ENCODE data around the gene ZNF22. TPM values are rescaled to one million over a fixed set of nuclear protein-coding genes. Genes with fewer than 3 reads are reported as not detected.

Gene ZNF22
- total and polyA plus RNA-seq, 2 of the 8 experiments (the other 6 are each of a cell fraction or from before 2014, with no cell fraction given), result 18.2 to 45.2 TPM

DNA sequence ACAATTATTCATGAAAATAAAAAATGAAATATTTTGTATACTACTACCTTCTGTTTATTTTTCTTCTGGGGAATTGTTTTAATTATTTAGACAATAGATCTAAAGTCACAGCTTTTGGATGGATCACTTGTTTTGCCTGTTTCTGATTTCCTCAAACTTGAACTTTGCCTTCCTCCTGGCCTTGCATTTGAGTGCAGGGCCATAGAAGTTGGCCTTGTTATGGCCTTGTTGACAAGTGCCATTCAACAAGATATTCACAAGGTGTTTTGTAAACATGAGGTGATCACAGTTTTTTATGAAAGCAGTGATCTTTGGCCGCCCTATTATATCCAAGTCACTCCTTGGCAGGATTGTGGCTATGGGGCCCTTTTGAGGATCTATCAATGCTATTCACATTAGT is 4.6 kb downstream of the ZNF22 start:
- Histone ChIP-seq H3K18ac (ENCODE audit: extremely low read depth, low read length) (no peak overlapping the region), H4K91ac (replicated peaks; ENCODE audit: insufficient read length, low read length) (no peak overlapping the region), H4K8ac (ENCODE audit: extremely low read depth, insufficient read depth, low read length) (no peak overlapping the region), H2BK20ac (ENCODE audit: low read length) (no peak overlapping the region), H3K56ac (replicated peaks; ENCODE audit: insufficient read length, low read depth, low read length) (no peak overlapping the region), H3K79me1 (ENCODE audit: low read depth, low read length) (no peaks in the 10 kb centered on the region), H2AFZ (ENCODE audit: low read length) (no peak overlapping the region), H2BK15ac (ENCODE audit: low read length) (no peak overlapping the region), H3K79me2 (ENCODE audit: control insufficient read depth in 1 of 2, insufficient read depth in 2 of 2, low read length in 2 of 2) (peaks cover 0 to 20% of the 10 kb centered on the region in 2 experiments; a peak in 3 of 4 replicates), H3K14ac (ENCODE audit: insufficient read length) (no peak overlapping the region), H3K27ac (ENCODE audit: low read depth, low read length) (no peak overlapping the region), H3K4me1 (replicated peaks in 1 of 4; ENCODE audit: control insufficient read depth in 3 of 4, insufficient read depth in 4 of 4, low read length in 3 of 4) (peaks cover 0 to 3% (median under 1%) of the 10 kb centered on the region in 4 experiments; a peak in 4 of 7 replicates), H3K4me3 (ENCODE audit: extremely low read depth in 1 of 4, insufficient read depth in 2 of 4, low read depth in 3 of 4, low read length in 4 of 4) (no peak overlapping the region), H3K4me2 (ENCODE audit: insufficient read depth in 1 of 2, low read depth in 2 of 2, low read length in 2 of 2) (no peak overlapping the region), H3K23ac (ENCODE audit: insufficient read length) (no peak overlapping the region), H3K36me3 (ENCODE audit: control insufficient read depth in 2 of 4, insufficient read depth in 4 of 4, low read length in 3 of 4) (peaks cover 2 to 18% (median 11%) of the 10 kb centered on the region in 4 experiments; a peak in 7 of 8 replicates), H2BK5ac (ENCODE audit: low read depth, low read length) (no peak overlapping the region), H4K20me1 (replicated peaks in 1 of 2; ENCODE audit: control insufficient read depth in 1 of 2, insufficient read depth in 2 of 2, low read length in 2 of 2) (peaks cover 0 to 7% of the 10 kb centered on the region in 2 experiments), H3K4ac (replicated peaks; ENCODE audit: insufficient read length, low read depth, low read length) (no peak overlapping the region), H3K23me2 (ENCODE audit: low read depth, low read length) (peaks cover 5% of the 10 kb centered on the region), H2BK120ac (replicated peaks; ENCODE audit: low read depth, low read length) (no peak overlapping the region), H2AK5ac (ENCODE audit: low read depth, low read length) (no peak overlapping the region), H4K5ac (ENCODE audit: insufficient read length, low read depth, low read length) (no peak overlapping the region), H3K27me3 (replicated peaks in 1 of 4; ENCODE audit: control insufficient read depth in 3 of 4, extremely low read depth in 1 of 4, insufficient read depth in 3 of 4, low read length in 3 of 4) (peaks cover 0 to under 1% (median under 1%) of the 10 kb centered on the region in 4 experiments; a peak in 3 of 7 replicates), H2BK12ac (ENCODE audit: low read depth, low read length) (no peak overlapping the region), H3K9ac (replicated peaks in 1 of 4; ENCODE audit: extremely low read depth in 1 of 4, low read depth in 3 of 4, low read length in 3 of 4) (no peak overlapping the region), H3K9me3 (ENCODE audit: insufficient read depth in 2 of 2, low read depth in 1 of 2, low read length in 1 of 2) (no peaks in the 10 kb centered on the region)
- 100% methylated on average over 1 of the region's 1 CpG; no CpG with 5 or more reads in 1 of the 2 experiments for WGBS, 2 experiments (ENCODE audit: extremely low coverage in 1 of 2, insufficient coverage in 1 of 2, insufficient read length in 1 of 2, insufficient replicate concordance in 2 of 2, low coverage in 1 of 2, low lambda C conversion rate in 2 of 2, missing lambda C conversion rate in 1 of 2)
- DNase-seq (ENCODE audit: low read depth in 1 of 2, low spot score in 2 of 2) (no peak), FAIRE-seq (no peak)
- POLR2A ChIA-PET (ENCODE audit: partially characterized antibody), result no interaction called here
- no peak for TF ChIP-seq HDAC2 (IDR thresholded peaks at IDR 0.05; ENCODE audit: borderline replicate concordance in 1 of 2, low read depth in 2 of 2, low read length in 2 of 2)
- no peak for TF ChIP-seq SIN3A (conservative IDR thresholded peaks at IDR 0.05 in 1 of 2, IDR thresholded peaks at IDR 0.05 in 1 of 2; ENCODE audit: low read depth in 1 of 2, low read length in 2 of 2)
- TF ChIP-seq RXRA (IDR thresholded peaks at IDR 0.05; ENCODE audit: insufficient read depth, low read depth, low read length), result no peak
- CTCF ChIA-PET (ENCODE audit: partially characterized antibody), result interaction anchor here (0.9 to 2.1 kb wide), 4 partner anchors 10 to 229 kb away, joined by 3 to 9 read pairs (median 4); no protein-coding TSS in a partner anchor
